GM10248 (cell line): ENCODE data around the gene PCCA.

ENCODE experiments used
- CTCF ChIA-PET: fragments of 300-600 bp; sonication (Branson Sonifier 250); formaldehyde crosslinking; extraction: SDS; loops from one replicate; lab custom pipeline; 2021; ENCODE audit warnings: antibody characterized with exemption; lab: Yijun Ruan, JAX
- POLR2A ChIA-PET: fragments of 350-650 bp; sonication (Branson Sonifier 250); formaldehyde crosslinking; extraction: SDS; loops from one replicate; lab custom pipeline; 2020; ENCODE audit warnings: antibody characterized with exemption; lab: Yijun Ruan, JAX
- DNase-seq: peaks from one replicate; pipeline ENCODE4 v3.0.0; 2012; ENCODE audit errors: extremely low spot score
- CTCF ChIP-seq: IDR thresholded peaks from 2 replicates; pipeline ENCODE4 v1.5.1; 2012; ENCODE audit warnings: mild to moderate bottlenecking, low read depth; ENCODE audit errors: extremely low read depth, missing control alignments, control extremely low read depth

PCCA gene

GRCh38 chr13:100560498-100561157, 471.7 kb downstream of the PCCA start:
- DNase-seq = no peak
- ChIA-PET POLR2A (no interaction called here), CTCF (interaction anchor here (1.2 to 4.7 kb wide), 5 partner anchors 8 to 702 kb away, joined by 3 to 36 read pairs (median 3); no protein-coding TSS in a partner anchor)
- TF ChIP-seq CTCF = no peak

- CTCF ChIA-PET = interaction anchor here (1.2 to 4.7 kb wide), 5 partner anchors 9 to 703 kb away, joined by 3 to 36 read pairs (median 3); no protein-coding TSS in a partner anchor
- POLR2A ChIA-PET = no interaction called here
- DNase-seq = no peak
- no peak for TF ChIP-seq CTCF
Observed at GRCh38 chr13:100561158-100561499, 472.2 kb downstream of the PCCA start.

DNA sequence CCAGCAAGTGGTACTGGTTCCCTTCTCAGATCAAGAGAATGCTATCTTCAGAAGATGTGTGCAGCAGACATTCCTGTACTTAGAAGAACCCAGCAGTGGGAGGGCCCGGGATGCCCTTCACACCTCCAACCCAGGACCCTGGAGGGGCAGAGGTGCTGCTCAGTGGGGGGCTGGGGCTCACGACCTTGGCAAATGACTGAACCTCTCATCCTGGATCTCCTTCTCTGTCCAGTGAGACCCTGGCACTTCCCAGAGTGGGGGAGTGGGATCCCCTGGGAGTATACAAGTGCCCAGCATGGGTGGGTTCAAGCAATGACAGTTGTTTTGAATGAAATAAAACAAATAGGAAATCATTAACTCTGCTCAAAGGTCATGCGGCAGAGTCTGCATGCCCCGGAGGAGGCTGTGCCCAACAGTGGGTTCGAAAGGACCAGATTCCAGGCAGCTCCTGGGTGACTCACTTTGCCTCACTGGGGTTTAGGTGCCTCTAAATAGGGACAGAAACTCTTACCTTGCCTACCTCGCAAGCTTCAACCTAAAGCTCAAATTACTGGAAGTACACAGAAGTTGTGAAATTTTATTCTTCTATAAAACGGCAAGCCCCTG, 472.8 kb downstream of the PCCA start:
- POLR2A ChIA-PET = no interaction called here
- DNase-seq = no peak
- no peak for TF ChIP-seq CTCF
- CTCF ChIA-PET = interaction anchor here (1.1 to 4.7 kb wide), 4 partner anchors 10 to 703 kb away, joined by 3 to 36 read pairs (median 4); no protein-coding TSS in a partner anchor

GRCh38 chr13:100563779-100564178, 474.9 kb downstream of the PCCA start:
- CTCF ChIA-PET = interaction anchor here (3.2 kb wide), 1 partner anchor 10 kb away, joined by 25 read pairs; no protein-coding TSS in a partner anchor
- POLR2A ChIA-PET = no interaction called here
- DNase-seq = no peak
- no peak for TF ChIP-seq CTCF

GRCh38 chr13:100564444-100565223, 475.7 kb downstream of the PCCA start:
- ChIA-PET CTCF (interaction anchor here (3.2 kb wide), 1 partner anchor 9 kb away, joined by 25 read pairs; no protein-coding TSS in a partner anchor), POLR2A (no interaction called here)
- no peak for DNase-seq
- no peak for TF ChIP-seq CTCF

DNA sequence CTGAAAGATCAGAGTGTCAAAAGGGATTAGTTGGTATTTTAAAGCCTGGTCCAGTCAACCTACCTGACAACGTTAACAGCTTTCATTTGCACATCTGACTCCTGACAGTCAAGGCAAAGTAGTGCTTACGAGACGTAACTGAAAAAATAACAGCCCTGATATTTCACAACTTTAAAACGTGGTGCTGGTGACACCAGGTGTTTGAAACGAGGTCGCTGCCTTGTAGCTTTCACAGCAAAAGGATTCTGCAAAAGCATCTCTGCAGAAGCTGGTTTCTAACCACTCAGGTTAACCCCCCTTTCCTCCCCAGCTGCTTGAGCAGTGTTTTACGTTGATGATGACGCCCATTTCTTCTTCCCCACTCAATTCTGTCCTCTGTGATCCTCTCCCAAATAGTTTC, 476.4 kb downstream of the PCCA start:
- ChIA-PET POLR2A (no interaction called here), CTCF (interaction anchor here (0.7 to 3.2 kb wide), 2 partner anchors 8 to 14 kb away, joined by 3 to 25 read pairs; no protein-coding TSS in a partner anchor)
- TF ChIP-seq CTCF = no peak
- DNase-seq = no peak
